GM04504 (cell line): ENCODE data around the gene C17orf114.
A peak's percentile ranks its signal among the peaks of the same experiment; 100 is the strongest.

Source experiments
- DNase-seq: peaks from one replicate; pipeline ENCODE4 v3.0.0-alpha.2; 2012; ENCODE audit warnings: low read depth

The C17orf114 gene

GRCh38 chr17:4823373-4824089 lies 21.4 kb upstream of the C17orf114 start:
- DNase-seq: no peak

DNA sequence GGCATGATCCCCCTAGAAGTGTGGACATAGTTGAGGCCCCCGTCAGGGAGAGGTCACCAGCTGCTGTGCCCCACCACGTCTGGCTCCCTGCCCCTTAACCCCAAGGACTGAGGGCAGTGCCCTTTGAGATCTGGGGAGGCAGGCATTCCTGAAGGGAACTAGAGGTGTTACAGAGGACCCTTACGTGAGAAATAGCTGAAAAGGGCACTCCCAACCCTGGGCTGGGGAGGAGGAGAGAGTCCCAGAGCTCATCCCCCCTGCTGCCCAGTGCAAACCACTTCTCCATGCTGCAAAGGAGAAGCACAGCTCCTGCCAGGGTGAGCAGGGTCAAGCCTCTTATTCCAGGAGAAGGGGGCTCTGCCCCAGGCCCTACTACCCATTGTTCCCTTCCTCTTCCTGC lies 20.7 kb upstream of the C17orf114 start:
- no peak for DNase-seq

DNA sequence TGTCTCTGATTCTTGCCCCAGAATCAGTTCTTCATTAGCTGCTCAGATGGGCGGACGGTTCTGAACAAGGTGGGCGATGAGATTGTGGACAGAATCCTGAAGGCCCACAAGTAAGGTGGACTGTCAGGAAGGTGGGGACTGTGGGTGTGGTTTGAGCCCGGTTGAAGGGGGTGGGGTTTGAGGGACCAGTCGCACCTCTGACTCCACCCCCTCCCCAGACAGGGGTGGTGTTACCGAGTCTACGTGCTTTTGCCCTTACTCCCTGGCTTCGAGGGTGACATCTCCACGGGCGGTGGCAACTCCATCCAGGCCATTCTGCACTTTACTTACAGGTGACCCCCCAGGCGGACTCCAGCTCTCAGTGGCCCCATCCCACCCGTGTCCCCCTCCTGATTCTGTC lies 16.1 kb upstream of the C17orf114 start:
- DNase-seq: no peak

GRCh38 chr17:4816826-4817225 lies 14.7 kb upstream of the C17orf114 start:
- DNase-seq: no peak

DNA sequence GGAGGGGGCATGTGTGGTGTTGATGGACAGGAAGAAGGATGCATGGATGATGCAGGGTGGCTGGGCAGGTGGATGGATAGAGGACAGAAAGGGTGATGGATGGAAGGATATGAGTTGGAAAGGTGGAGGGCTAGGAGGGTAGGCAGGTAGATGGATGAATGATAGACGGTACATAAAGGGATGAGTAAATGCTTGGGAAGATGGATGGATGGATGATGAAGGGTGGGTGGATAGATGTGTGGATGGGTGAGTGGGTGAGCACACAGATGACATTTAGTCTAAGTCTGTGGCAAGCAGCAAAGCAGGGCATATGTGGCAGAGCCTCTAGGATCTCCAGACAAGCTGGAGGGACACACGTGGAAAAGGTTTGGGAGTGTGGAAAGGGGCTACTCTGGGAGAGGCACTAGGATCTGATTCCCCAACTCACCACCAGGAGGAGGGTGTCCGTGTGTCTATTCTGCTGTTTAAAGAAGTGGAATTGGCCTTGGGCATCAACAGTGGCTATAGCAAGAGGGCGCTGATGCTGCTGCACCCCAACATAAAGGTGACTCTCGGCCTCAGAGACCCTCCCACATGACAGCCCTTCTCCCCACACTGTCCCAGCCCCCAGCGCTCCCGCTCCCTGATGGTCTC lies 13.0 kb upstream of the C17orf114 start:
- no peak for DNase-seq

- DNase-seq: no peak
Observed at GRCh38 chr17:4812690-4813089, 10.6 kb upstream of the C17orf114 start.

GRCh38 chr17:4811471-4811870 lies 9.3 kb upstream of the C17orf114 start:
- no peak for DNase-seq

DNA sequence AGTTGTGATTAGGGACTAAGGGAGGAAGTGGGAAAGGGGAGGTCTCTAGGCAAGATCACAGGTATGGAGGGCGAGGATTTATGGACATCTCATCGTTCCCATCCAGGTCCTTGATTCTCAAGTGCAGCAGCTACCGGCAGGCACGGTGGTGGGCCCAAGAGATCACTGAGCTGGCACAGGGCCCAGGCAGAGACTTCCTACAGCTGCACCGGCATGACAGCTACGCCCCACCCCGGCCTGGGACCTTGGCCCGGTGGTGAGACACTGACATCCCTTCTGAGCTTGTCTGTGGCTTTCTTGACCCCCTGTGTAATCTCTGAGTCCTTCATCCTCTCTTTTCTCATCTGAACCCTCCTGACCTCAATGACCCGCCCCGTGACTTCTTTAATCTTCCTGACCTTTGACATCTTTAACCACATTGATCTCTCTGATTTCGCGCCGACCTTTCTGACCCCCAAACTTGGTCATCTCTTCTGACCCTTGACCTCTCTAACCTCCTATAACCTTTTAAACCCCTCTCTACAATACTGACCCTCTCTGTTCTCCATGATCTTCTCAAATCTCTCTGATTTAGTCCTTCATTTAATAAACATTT lies 8.7 kb upstream of the C17orf114 start:
- no peak for DNase-seq

- DNase-seq: no peak
Observed at GRCh38 chr17:4808378-4808767, 6.2 kb upstream of the C17orf114 start.

- DNase-seq: no peak
Observed at GRCh38 chr17:4807605-4808377, 5.7 kb upstream of the C17orf114 start.

- peak; percentile 62 for DNase-seq
Observed at GRCh38 chr17:4806777-4807604, 4.9 kb upstream of the C17orf114 start, which contains the start of gene PLD2. Gene PLD2, plus strand, starts transcription at chr17:4807152. Its CDS starts 621 bp downstream, at chr17:4807773.

DNA sequence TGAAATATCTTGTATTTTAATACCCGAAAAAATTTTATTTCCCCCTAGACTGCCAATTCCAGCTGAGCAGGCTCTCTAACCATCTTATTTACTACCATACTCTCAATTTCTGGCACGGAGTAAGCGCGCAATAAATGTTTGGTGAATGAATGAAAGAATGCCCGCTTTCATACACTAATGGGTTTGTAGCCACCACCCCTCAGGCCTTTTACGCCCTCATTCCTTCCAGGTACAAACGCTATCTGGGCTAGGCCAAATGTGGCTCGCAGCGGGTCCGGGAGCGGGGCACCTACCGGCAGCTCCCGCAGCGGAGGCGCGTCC lies 4.3 kb upstream of the C17orf114 start:
- DNase-seq: no peak

GRCh38 chr17:4800462-4801196 lies 1.5 kb downstream of the C17orf114 start:
- DNase-seq: no peak

DNA sequence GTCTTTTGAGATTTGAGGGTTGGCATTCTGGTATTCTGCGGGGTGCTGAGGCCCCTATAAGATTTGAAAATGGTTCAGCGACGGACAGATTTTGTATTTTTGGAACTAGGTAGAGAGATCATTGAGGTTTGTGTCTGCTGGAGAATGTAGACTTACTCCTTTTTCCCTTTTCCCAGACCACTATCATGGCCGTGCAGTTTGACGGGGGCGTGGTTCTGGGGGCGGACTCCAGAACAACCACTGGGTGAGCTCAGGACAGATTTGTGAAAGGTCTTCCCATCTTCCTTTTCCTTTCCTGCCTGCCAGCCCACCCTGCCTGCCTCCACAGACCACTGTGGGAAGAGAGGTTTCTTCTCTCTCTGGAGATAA lies 5.6 kb downstream of the C17orf114 start:
- DNase-seq: no peak

- DNase-seq: no peak
Observed at GRCh38 chr17:4795168-4795567, 7.0 kb downstream of the C17orf114 start.

DNA sequence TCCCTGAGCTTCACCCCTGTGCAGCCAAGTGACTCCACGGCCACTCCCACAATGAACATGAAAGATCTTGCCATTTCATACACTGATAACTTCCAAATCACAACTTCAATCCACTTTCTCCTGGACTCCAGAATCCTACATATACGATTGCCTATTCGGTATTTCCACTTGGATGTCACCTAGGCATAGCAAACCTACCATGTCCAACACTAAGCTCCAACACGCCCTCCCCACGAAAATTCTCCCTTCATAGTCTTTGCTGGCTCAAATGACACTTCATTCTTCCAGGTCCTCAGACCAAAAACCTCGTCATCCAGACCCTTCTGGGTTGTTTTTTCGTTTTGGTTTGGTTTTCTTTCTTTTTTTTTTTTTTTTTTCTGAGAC lies 11.4 kb downstream of the C17orf114 start:
- no peak for DNase-seq

GRCh38 chr17:4789951-4790704 lies 12.0 kb downstream of the C17orf114 start:
- DNase-seq: peak; percentile 69

DNA sequence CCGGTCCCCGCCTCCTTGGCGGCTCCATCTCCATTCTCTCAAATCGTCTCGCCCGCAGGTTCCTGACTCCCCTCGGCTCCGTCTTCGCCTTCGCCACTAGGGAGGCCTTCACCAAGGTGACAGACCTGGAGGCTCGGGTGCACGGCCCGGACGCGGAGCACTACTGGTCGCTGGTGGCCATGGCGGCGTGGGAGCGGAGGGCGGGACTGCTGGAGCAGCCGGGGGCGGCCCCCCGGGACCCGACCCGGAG lies 12.5 kb downstream of the C17orf114 start:
- DNase-seq: no peak

- no peak for DNase-seq
Observed at GRCh38 chr17:4788807-4789700, 13.1 kb downstream of the C17orf114 start, which contains the start of gene GLTPD2. Gene GLTPD2, plus strand, starts transcription at chr17:4788964. Its CDS starts 48 bp downstream, at chr17:4789012.
